ENCODE data around the gene OTOP1. TPM values are rescaled to one million over a fixed set of nuclear protein-coding genes. Genes with fewer than 3 reads are reported as not detected.

OTOP1 gene
- total and polyA plus RNA-seq, 10 of the 15 experiments (the other 5 are each of a cell fraction or from before 2014, with no cell fraction given), result not detected

DNA sequence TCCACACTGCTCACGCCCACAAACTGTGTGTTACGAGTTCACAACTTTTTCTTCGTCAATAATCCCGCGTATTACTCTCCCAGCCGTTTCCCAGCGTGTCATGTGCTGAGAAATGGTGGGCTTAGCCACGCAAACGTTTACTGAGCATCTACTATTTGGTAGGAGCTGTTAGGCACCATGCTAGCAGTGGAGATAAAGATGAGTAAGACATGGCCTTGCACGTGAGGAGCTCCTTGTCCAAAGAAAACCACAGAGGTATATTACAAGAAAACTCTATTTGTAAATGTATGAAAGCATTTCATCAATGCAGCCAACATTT is 22.1 kb upstream of the OTOP1 start:
- ChIA-PET POLR2A (interaction anchor here (0.9 kb wide), 1 partner anchor 29 kb away, joined by 3 read pairs; no protein-coding TSS in a partner anchor), CTCF (interaction anchor here (1.0 to 1.6 kb wide), 6 partner anchors 11 to 181 kb away, joined by 3 to 11 read pairs (median 4); no protein-coding TSS in a partner anchor), RAD21 (ENCODE audit: unreplicated experiment) (interaction anchor here (1.1 to 1.6 kb wide), 2 partner anchors 11 to 87 kb away, joined by 3 read pairs; no protein-coding TSS in a partner anchor), SMC1A (ENCODE audit: uncharacterized antibody, unreplicated experiment) (interaction anchor here (0.8 kb wide), 1 partner anchor 9 kb away, joined by 3 read pairs; no protein-coding TSS in a partner anchor)
- FAIRE-seq, result no peak
- in situ Hi-C loops (cut with MboI) (no loop called here), intact Hi-C loops (cut with micrococcal nuclease; ENCODE audit: unreplicated experiment) (no loop called here)
- peak; percentile 8; the same call in 1 of the 3 replicates for ATAC-seq
- peak overlapping the region; percentile 94 for H3K9ac ChIP-seq (ENCODE audit: control insufficient read depth, insufficient read depth, low read length)
- 52% methylated on average over 10 of the region's 10 CpGs for WGBS (ENCODE audit: insufficient coverage, insufficient replicate concordance, low lambda C conversion rate, missing lambda C conversion rate)
- H3K27ac ChIP-seq (ENCODE audit: control insufficient read depth, insufficient read depth), result peak overlapping the region; percentile 84
- peak overlapping the region; percentile 81 for H3K4me2 ChIP-seq (ENCODE audit: control insufficient read depth, insufficient read depth)
- no peaks in the 10 kb centered on the region for H3K27me3 ChIP-seq (replicated peaks in 1 of 2; ENCODE audit: control insufficient read depth in 2 of 2, insufficient read depth in 2 of 2, low read length in 1 of 2)
- H3K9me3 ChIP-seq (replicated peaks; ENCODE audit: control insufficient read depth, insufficient read depth, low read length), result no peaks in the 10 kb centered on the region
- no peak for DNase-seq (ENCODE audit: low read depth, low spot score)
- H3K79me2 ChIP-seq (ENCODE audit: control insufficient read depth, insufficient read depth, low read length), result peaks cover 13% of the 10 kb centered on the region
- BruUV-seq (replicated peaks), result no TSS peak
- peaks cover 3 to 6% of the 10 kb centered on the region in 2 experiments; a peak in 3 of 4 replicates for H3K36me3 ChIP-seq (ENCODE audit: control insufficient read depth in 2 of 2, insufficient read depth in 2 of 2, low read length in 1 of 2)
- H3K4me3 ChIP-seq, result peak overlapping the region; percentile 97
- peaks cover 7% of the 10 kb centered on the region for H3K4me1 ChIP-seq (ENCODE audit: control insufficient read depth, insufficient read depth, low read length)
- H4K20me1 ChIP-seq (ENCODE audit: control insufficient read depth, insufficient read depth), result no peaks in the 10 kb centered on the region
- peak overlapping the region; percentile 93 for H2AFZ ChIP-seq (ENCODE audit: control insufficient read depth, low read depth, low read length)
- TF ChIP-seq RELA (IDR thresholded peaks at IDR 0.05; ENCODE audit: borderline replicate concordance, partially characterized antibody) (no peak), ATF7 (IDR thresholded peaks at IDR 0.05; ENCODE audit: low read depth) (no peak), RAD21 (IDR thresholded peaks at IDR 0.05; ENCODE audit: insufficient read depth, low read depth, low read length) (no peak), NFYA (IDR thresholded peaks at IDR 0.05; ENCODE audit: borderline replicate concordance, low read depth, low read length) (no peak), BMI1 (IDR thresholded peaks at IDR 0.05; ENCODE audit: borderline replicate concordance) (no peak), BHLHE40 (IDR thresholded peaks at IDR 0.05; ENCODE audit: borderline replicate concordance in 1 of 2, low read depth in 2 of 2, low read length in 1 of 2) (peak; percentile 43 to 51; a peak in 3 of 4 replicates), CBFB (IDR thresholded peaks at IDR 0.05; ENCODE audit: low read depth) (0 out of 2 replicates have a peak, but pooled peaks have one; percentile 3), RUNX3 (IDR thresholded peaks at IDR 0.05; ENCODE audit: low read length) (0 out of 2 replicates have a peak, but pooled peaks have one; percentile 15)
